Astrocyte of the spinal cord (primary cell): ENCODE data around the gene NKX6-2.
"Not testable (repeated sequence)": the region's sequence is repeated elsewhere in the genome, so short reads cannot be mapped to it uniquely, and the experiment has no call there.

Experiments
- DNase-seq: peaks from one replicate; pipeline ENCODE4 v3.0.0; 2011; ENCODE audit warnings: low read depth, low spot score
- H3K4me3 ChIP-seq: 2 replicates; pipeline ENCODE4 v1.5.1; 2011; ENCODE audit warnings: low read depth, mild to moderate bottlenecking, low read length, moderate library complexity
- CTCF ChIP-seq: IDR thresholded peaks from 2 replicates; pipeline ENCODE4 v1.5.1; 2012; ENCODE audit warnings: low read depth, mild to moderate bottlenecking, low read length, inconsistent platforms
- in situ Hi-C: cut with HindIII; loops from 2 replicates; pipeline ENCODE4 v1.10.0; 2017; ENCODE audit warnings: low sequenced_read_pairs

NKX6-2 gene

DNA sequence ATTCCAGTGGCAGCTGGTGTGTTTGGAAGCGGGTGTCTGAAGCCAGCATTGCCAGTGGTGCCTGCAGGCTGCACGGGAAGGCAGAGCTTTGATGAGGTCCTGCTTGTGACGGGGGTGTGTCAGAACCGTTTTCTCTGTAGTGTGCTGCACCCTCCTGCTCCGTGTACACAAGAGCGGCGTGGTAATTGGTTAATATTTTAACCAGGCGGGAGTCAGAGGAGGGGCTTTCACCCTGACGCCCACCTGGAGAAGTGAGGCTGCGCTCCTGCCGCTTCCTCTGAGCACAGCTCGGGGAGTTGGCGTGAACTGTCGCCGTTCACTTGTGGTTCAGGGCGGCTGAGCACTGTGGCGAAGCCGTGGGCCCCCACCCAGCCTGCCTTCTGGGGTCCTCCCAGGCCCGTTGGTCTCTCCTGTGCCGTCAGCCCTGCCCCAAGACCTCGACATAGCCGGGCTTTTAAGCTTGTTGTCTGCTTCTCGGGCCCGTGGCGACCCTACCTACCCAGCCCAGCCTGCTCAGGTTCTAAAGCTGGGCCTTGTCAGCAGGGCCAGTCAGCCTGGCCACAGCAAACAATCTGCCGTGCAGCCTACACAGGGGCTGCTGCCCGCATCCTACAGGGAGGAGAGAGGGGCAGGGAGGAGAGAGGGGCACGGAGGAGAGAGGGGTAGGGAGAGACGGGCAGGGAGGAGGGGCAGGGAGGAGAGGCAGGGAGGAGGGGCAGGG lies 11.6 kb downstream of the NKX6-2 start:
- H3K4me3 ChIP-seq: no peak overlapping the region
- no peak for TF ChIP-seq CTCF
- in situ Hi-C loops: no loop called here
- DNase-seq: no peak

GRCh38 chr10:132772816-132773215 lies 13.1 kb downstream of the NKX6-2 start:
- H3K4me3 ChIP-seq, DNase-seq, in situ Hi-C loops: not testable (repeated sequence)

GRCh38 chr10:132770061-132771021 lies 15.6 kb downstream of the NKX6-2 start:
- TF ChIP-seq CTCF: no peak
- in situ Hi-C loops: no loop called here
- no peak for DNase-seq
- H3K4me3 ChIP-seq: no peak overlapping the region

DNA sequence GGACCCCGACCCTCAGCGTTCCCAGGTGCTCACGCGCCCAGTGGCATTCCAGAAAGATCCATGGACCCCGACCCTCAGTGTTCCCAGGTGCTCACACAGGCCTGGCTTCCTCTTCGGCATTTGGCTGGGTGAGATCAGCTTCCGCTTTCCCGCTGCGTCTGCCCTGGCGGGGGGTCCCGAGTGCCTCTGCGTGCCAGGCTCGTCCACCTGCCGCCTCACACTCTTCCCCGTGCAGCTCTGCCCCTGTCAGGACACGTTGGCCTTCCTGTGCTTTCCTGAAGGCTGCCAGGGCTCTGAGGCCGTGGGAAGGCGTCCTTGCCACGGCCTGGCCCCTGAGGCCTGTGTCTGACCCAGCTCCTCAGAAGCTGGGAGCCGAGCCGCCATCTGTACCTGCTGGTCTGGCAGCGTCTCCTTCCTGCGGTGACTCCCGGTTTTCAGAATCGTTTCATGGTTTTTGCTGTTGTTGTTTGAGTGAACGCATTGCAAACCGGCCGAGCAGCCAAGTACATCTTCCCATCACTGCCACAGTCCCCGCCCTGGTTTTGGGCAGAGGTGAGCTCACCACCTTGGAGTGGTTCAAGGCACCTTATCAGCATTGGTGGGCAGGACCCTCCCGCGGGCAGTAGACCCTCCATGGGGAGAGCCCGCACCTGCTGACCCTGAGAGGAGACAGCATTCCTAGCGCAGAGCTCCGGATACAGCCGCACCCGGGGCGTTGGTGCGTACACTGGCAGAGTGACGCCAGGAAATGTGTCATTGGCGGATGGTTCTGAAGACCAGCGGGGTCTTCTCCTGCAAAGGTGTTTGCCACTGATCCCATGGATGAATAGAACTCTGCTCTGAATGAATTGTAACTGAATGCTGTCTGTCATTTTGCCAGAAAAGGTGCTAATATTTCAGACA lies 17.4 kb downstream of the NKX6-2 start:
- in situ Hi-C loops: no loop called here
- TF ChIP-seq CTCF: no peak
- H3K4me3 ChIP-seq: no peak overlapping the region
- DNase-seq: no peak

DNA sequence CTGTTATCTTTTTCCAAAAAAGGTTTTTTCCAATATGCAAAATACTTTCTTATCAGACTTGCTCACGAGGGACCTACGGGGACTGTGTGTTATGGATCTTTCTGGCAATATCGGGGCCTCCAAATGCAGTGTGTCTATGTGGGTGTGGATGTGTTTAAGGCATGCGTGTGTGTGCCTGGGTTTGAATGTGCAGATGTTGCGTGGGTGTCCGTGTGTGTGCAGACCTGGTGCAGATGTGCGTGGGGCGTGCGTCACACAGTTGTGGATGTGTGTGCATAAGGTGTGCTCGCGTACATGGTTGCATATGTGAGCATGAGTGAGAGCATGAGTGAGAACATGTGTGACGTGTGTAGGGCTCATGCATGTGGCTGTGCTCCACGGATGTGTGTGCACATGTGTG lies 19.7 kb downstream of the NKX6-2 start:
- no peak for TF ChIP-seq CTCF
- H3K4me3 ChIP-seq: no peak overlapping the region
- in situ Hi-C loops: no loop called here
- DNase-seq: no peak

GRCh38 chr10:132765435-132765834 lies 20.5 kb downstream of the NKX6-2 start:
- H3K4me3 ChIP-seq: no peak overlapping the region
- in situ Hi-C loops: no loop called here
- no peak for DNase-seq
- TF ChIP-seq CTCF: no peak
